ENCODE data around the gene SNRNP200. TPM values are rescaled to one million over a fixed set of nuclear protein-coding genes. Genes with fewer than 3 reads are reported as not detected.
A peak's percentile ranks its signal among the peaks of the same experiment; 100 is the strongest.

Gene SNRNP200
- total RNA-seq, 4 donors from 2014 or later = 55.3 to 90.0 (median 68.6) TPM

GRCh38 chr2:96325041-96325883 is 19.9 kb upstream of the SNRNP200 start, which contains the start of gene ITPRIPL1:
ITPRIPL1 (plus strand) TSS chr2:96325317; CDS start chr2:96325840, 523 bp downstream.
- no peaks in the 10 kb centered on the region for H3K9me3 ChIP-seq
- H3K36me3 ChIP-seq = peaks cover 0 to 18% (median 0%) of the 10 kb centered on the region in 3 donors
- H3K27me3 ChIP-seq = peaks cover 0 to 62% (median 3%) of the 10 kb centered on the region in 4 donors
- intact Hi-C loops (cut with DNase I) = no loop called here
- no peak for DNase-seq
- H3K27ac ChIP-seq = peak within 1 kb of the TSS; percentile 68 to 79 (median 70)
- H3K4me3 ChIP-seq = peak within 1 kb of the TSS; percentile 47 to 77 (median 62)
- TF ChIP-seq CTCF (IDR thresholded peaks at IDR 0.05) (no peak), POLR2A (IDR thresholded peaks at IDR 0.05) (peak in 1 of 4 donors; percentile 34)
- 3 to 10% methylated on average over 6 to 27 of the region's 58 CpGs for WGBS, 2 donors
- peaks cover 17 to 56% (median 22%) of the 10 kb centered on the region in 3 donors for H3K4me1 ChIP-seq

GRCh38 chr2:96324721-96325040 is 19.3 kb upstream of the SNRNP200 start:
- WGBS, 2 donors = 21 to 30% methylated on average over 5 to 6 of the region's 6 CpGs
- H3K4me3 ChIP-seq = peak overlapping the region; percentile 47 to 77 (median 62)
- no peak for DNase-seq
- intact Hi-C loops (cut with DNase I) = no loop called here
- TF ChIP-seq POLR2A (IDR thresholded peaks at IDR 0.05) = no peak
- no peak for TF ChIP-seq CTCF (IDR thresholded peaks at IDR 0.05)
- peaks cover 0 to 18% (median 0%) of the 10 kb centered on the region in 3 donors for H3K36me3 ChIP-seq
- H3K4me1 ChIP-seq = peaks cover 16 to 54% (median 17%) of the 10 kb centered on the region in 3 donors
- no peaks in the 10 kb centered on the region for H3K9me3 ChIP-seq
- peaks cover 0 to 68% (median 6%) of the 10 kb centered on the region in 4 donors for H3K27me3 ChIP-seq
- H3K27ac ChIP-seq = peak overlapping the region; percentile 68 to 79 (median 70)

GRCh38 chr2:96323849-96324248 is 18.5 kb upstream of the SNRNP200 start:
- Histone ChIP-seq H3K27ac (no peak overlapping the region), H3K9me3 (no peaks in the 10 kb centered on the region), H3K4me3 (no peak overlapping the region), H3K27me3 (peaks cover 0 to 76% (median 7%) of the 10 kb centered on the region in 4 donors), H3K4me1 (peaks cover 12 to 49% (median 17%) of the 10 kb centered on the region in 3 donors), H3K36me3 (peaks cover 0 to 18% (median 0%) of the 10 kb centered on the region in 3 donors)
- 85% methylated on average over 1 of the region's 1 CpG for WGBS, 2 donors
- intact Hi-C loops (cut with DNase I) = no loop called here
- no peak for TF ChIP-seq CTCF (IDR thresholded peaks at IDR 0.05)
- TF ChIP-seq POLR2A (IDR thresholded peaks at IDR 0.05) = no peak
- no peak for DNase-seq

- 6% methylated on average over 19 to 26 of the region's 41 CpGs for WGBS, 2 donors
- DNase-seq = no peak
- peaks cover 0 to 77% (median 7%) of the 10 kb centered on the region in 4 donors for H3K27me3 ChIP-seq
Observed at GRCh38 chr2:96320728-96321622, 15.6 kb upstream of the SNRNP200 start.

More at GRCh38 chr2:96320728-96321622, 15.6 kb upstream of the SNRNP200 start:
- Histone ChIP-seq H3K4me1 (peaks cover 12 to 42% (median 15%) of the 10 kb centered on the region in 3 donors), H3K27ac (peak overlapping the region; percentile 49 to 82 (median 77)), H3K36me3 (no peaks in the 10 kb centered on the region), H3K4me3 (peak overlapping the region; percentile 39 to 79 (median 58)), H3K9me3 (no peaks in the 10 kb centered on the region)
- intact Hi-C loops (cut with DNase I) = no loop called here
- TF ChIP-seq POLR2A (IDR thresholded peaks at IDR 0.05) = no peak
- no peak for TF ChIP-seq CTCF (IDR thresholded peaks at IDR 0.05)
